HepG2 (cell line): ENCODE results near the gene ERBB4. TPM values are rescaled to one million over a fixed set of nuclear protein-coding genes. Genes with fewer than 3 reads are reported as not detected.
A peak's percentile ranks its signal among the peaks of the same experiment; 100 is the strongest.

ENCODE experiments used
- ATAC-seq: fragments of 200-7000 bp; cut with Tn5 transposase; 3 replicates; pipeline ENCODE4 v1.9.1; 2020; ENCODE audit warnings: mild to moderate bottlenecking, moderate library complexity
- BruUV-seq: library from RNA; stranded (reverse); fragments of 400-500 nt; replicated peaks from 2 replicates; lab custom pipeline; 2021; lab: Mats Ljungman, UMichigan
- CTCF ChIA-PET: fragments of 300-600 bp; formaldehyde crosslinking; extraction: SDS; loops from one replicate; lab custom pipeline; 2021; ENCODE audit warnings: low total read pairs, inconsistent platforms, low intra/inter-chr PET ratio; lab: Yijun Ruan, JAX
- POLR2A ChIA-PET: fragments of 350-600 bp; sonication (Branson Sonifier 250); formaldehyde crosslinking; loops from one replicate; lab custom pipeline; 2020; ENCODE audit warnings: antibody characterized with exemption, inconsistent platforms; lab: Yijun Ruan, JAX
- DNase-seq: peaks from one replicate; pipeline ENCODE4 v3.0.0-alpha.2; 2015; ENCODE audit warnings: low spot score
- FAIRE-seq: peaks from 3 replicates; lab custom pipeline; 2011; peaks lifted over from hg19 to GRCh38; lab: Jason Lieb, UNC
- H2AFZ ChIP-seq: one replicate; pipeline ENCODE4 v1.6.1; 2011; ENCODE audit warnings: low read length, inconsistent platforms
- H3K27ac ChIP-seq: fragments of 300-600 bp; 3 replicates; pipeline ENCODE4 v1.8.0; 2011; ENCODE audit warnings: mixed run types, mild to moderate bottlenecking, mixed read lengths, low read length, inconsistent platforms; ENCODE audit not compliant: insufficient read depth; ENCODE audit errors: extremely low read length
- H3K27me3 ChIP-seq, 2 experiments: fragments of 200-600 bp in 1 of 2; 2 replicates in 1 of 2; 3 replicates in 1 of 2; pipeline versions ENCODE4 v1.6.0 to v1.8.0; 2011; ENCODE audit warnings: low read length in 2 of 2, mild to moderate bottlenecking in 2 of 2, moderate library complexity in 2 of 2, inconsistent platforms in 1 of 2; ENCODE audit not compliant: insufficient read depth in 2 of 2, control insufficient read depth in 1 of 2
- H3K36me3 ChIP-seq, 2 experiments: fragments of 200-600 bp in 1 of 2; replicated peaks in 1 of 2; 2 replicates in 1 of 2; 3 replicates in 1 of 2; pipeline versions ENCODE4 v1.5.1 to v1.8.0; 2011; ENCODE audit warnings: low read length in 2 of 2, inconsistent platforms in 1 of 2; ENCODE audit not compliant: insufficient read depth in 2 of 2, control insufficient read depth in 1 of 2
- H3K4me1 ChIP-seq: 2 replicates; pipeline ENCODE4 v1.5.1; 2012; ENCODE audit warnings: low read length, inconsistent platforms; ENCODE audit not compliant: insufficient read depth
- H3K4me2 ChIP-seq: 2 replicates; pipeline ENCODE4 v1.6.0; 2011; ENCODE audit warnings: low read depth, low read length, inconsistent platforms
- H3K4me3 ChIP-seq, 3 experiments: fragments of 200-600 bp in 1 of 3; sonication (generic), shearing (Covaris generic) in 1 of 3; replicated peaks in 1 of 3; 2 replicates each; pipeline ENCODE4 v1.5.1; 2011 to 2016; ENCODE audit warnings: low read length in 3 of 3, inconsistent platforms in 2 of 3, low read depth in 2 of 3, mild to moderate bottlenecking in 2 of 3, control low read depth in 1 of 3, mixed read lengths in 1 of 3; ENCODE audit not compliant: insufficient read depth in 1 of 3
- H3K79me2 ChIP-seq: one replicate; pipeline ENCODE4 v1.6.1; 2011; ENCODE audit warnings: low read length, inconsistent platforms; ENCODE audit not compliant: insufficient read depth
- H3K9ac ChIP-seq: 2 replicates; pipeline ENCODE4 v1.6.0; 2011; ENCODE audit warnings: mild to moderate bottlenecking, low read depth, low read length, inconsistent platforms; ENCODE audit not compliant: insufficient read depth
- H3K9me3 ChIP-seq: 2 replicates; pipeline ENCODE4 v1.5.1; 2012; ENCODE audit warnings: mild to moderate bottlenecking, low read length
- H4K20me1 ChIP-seq: 2 replicates; pipeline ENCODE4 v1.6.0; 2011; ENCODE audit warnings: inconsistent platforms, mild to moderate bottlenecking, low read length, moderate library complexity; ENCODE audit not compliant: insufficient read depth
- ARNTL ChIP-seq: sonication (generic); formaldehyde crosslinking; IDR thresholded peaks from 2 replicates; pipeline ENCODE4 v1.4.0; 2020; ENCODE audit warnings: mild to moderate bottlenecking, missing genetic modification reagents
- CHD2 ChIP-seq: IDR thresholded peaks from 2 replicates; pipeline ENCODE4 v1.6.1; 2011; ENCODE audit warnings: low read depth, low read length, improper control_type of control experiment
- ESRRA ChIP-seq: sonication (generic); formaldehyde crosslinking; IDR thresholded peaks from 2 replicates; pipeline ENCODE4 v1.5.1; 2020; ENCODE audit warnings: mild to moderate bottlenecking, low read depth, missing genetic modification reagents
- FOXP1 ChIP-seq, 2 experiments: fragments of 450-650 bp in 1 of 2; IDR thresholded peaks; 2 replicates each; pipeline ENCODE4 v1.6.1; 2017 to 2018; ENCODE audit warnings: antibody characterized with exemption in 1 of 2
- GMEB1 ChIP-seq: sonication (generic); formaldehyde crosslinking; IDR thresholded peaks from 2 replicates; pipeline ENCODE4 v1.5.1; 2020; ENCODE audit warnings: missing genetic modification reagents, mild to moderate bottlenecking, borderline replicate concordance
- MAFF ChIP-seq: IDR thresholded peaks from 2 replicates; pipeline ENCODE4 v1.6.1; 2011; ENCODE audit warnings: low read depth, low read length, improper control_type of control experiment
- MAFK ChIP-seq, 2 experiments: IDR thresholded peaks in 1 of 2; conservative IDR thresholded peaks in 1 of 2; 2 replicates each; pipeline ENCODE4 v1.6.1; 2011; ENCODE audit warnings: improper control_type of control experiment in 2 of 2, low read length in 2 of 2
- MTERF4 ChIP-seq: sonication (generic); formaldehyde crosslinking; IDR thresholded peaks from 2 replicates; pipeline ENCODE4 v1.8.0; 2023; ENCODE audit warnings: mild to moderate bottlenecking, missing genetic modification reagents
- SMAD3 ChIP-seq: sonication (generic); formaldehyde crosslinking; IDR thresholded peaks from 2 replicates; pipeline ENCODE4 v1.4.0; 2020; ENCODE audit warnings: missing genetic modification reagents
- TMF1 ChIP-seq: sonication (generic); formaldehyde crosslinking; IDR thresholded peaks from 2 replicates; pipeline ENCODE4 v1.8.1; 2022; ENCODE audit warnings: low read depth, missing genetic modification reagents
- ZNF225 ChIP-seq: sonication (generic); formaldehyde crosslinking; IDR thresholded peaks from 2 replicates; pipeline ENCODE4 v1.4.0; 2020; ENCODE audit warnings: mild to moderate bottlenecking, missing genetic modification reagents
- ZNF235 ChIP-seq: sonication (generic); formaldehyde crosslinking; IDR thresholded peaks from 2 replicates; pipeline ENCODE4 v1.8.1; 2023; ENCODE audit warnings: mild to moderate bottlenecking, missing genetic modification reagents, borderline replicate concordance
- ZNF253 ChIP-seq: sonication (generic); formaldehyde crosslinking; IDR thresholded peaks from 2 replicates; pipeline ENCODE4 v1.8.0; 2022; ENCODE audit warnings: mild to moderate bottlenecking, missing genetic modification reagents, borderline replicate concordance
- ZNF639 ChIP-seq: conservative IDR thresholded peaks from 2 replicates; pipeline ENCODE4 v1.6.1; 2018; ENCODE audit warnings: missing genetic modification reagents
- ZNF672 ChIP-seq: sonication (generic); formaldehyde crosslinking; IDR thresholded peaks from 2 replicates; pipeline ENCODE4 v1.8.1; 2022; ENCODE audit warnings: missing genetic modification reagents
- ZNF878 ChIP-seq: sonication (generic); formaldehyde crosslinking; IDR thresholded peaks from 2 replicates; pipeline ENCODE4 v1.8.1; 2023; ENCODE audit warnings: mild to moderate bottlenecking, missing genetic modification reagents, moderate library complexity
- WGBS: methylation state at CpG from one replicate; pipeline ENCODE4 v1.1.6; 2017; ENCODE audit warnings: low lambda C conversion rate; 5-methylcytosine and 5-hydroxymethylcytosine counted together
- in situ Hi-C: cut with HindIII; loops from 2 replicates; pipeline ENCODE4 v1.10.0; 2017; ENCODE audit warnings: low pct_unique_long_range_greater_than_20kb; ENCODE audit not compliant: extremely low pct_ligation_motif_present
- intact Hi-C: fragments of 100-400 bp; cut with micrococcal nuclease; formaldehyde crosslinking; loops from one replicate; pipeline ENCODE4 v1.10.0; 2022; ENCODE audit not compliant: unreplicated experiment
- polyA plus RNA-seq, 8 experiments: library from polyadenylated mRNA; depleted of rRNA in 3 of 8; stranded (reverse) in 7 of 8; unstranded in 1 of 8; fragments of >200 nt; fragmentation: Illumina TruSeq in 4 of 8; extraction: Trizol in 4 of 8; gene quantifications; 2 replicates each; pipeline versions ENCODE4 v1.2.1 to v1.2.3, GENCODE V29; 2011 to 2016; ENCODE audit warnings: low read depth in 4 of 8, missing spikeins in 1 of 8, mixed read lengths in 1 of 8; ENCODE audit not compliant: insufficient read depth in 1 of 8
- total RNA-seq, 5 experiments: library from RNA; depleted of rRNA; stranded (reverse); fragments of >200 nt; fragmentation: Illumina TruSeq; extraction: Trizol; gene quantifications; 2 replicates each; pipeline ENCODE4 v1.2.3, GENCODE V29; 2016; ENCODE audit warnings: low read depth in 1 of 5

Gene ERBB4
- total and polyA plus RNA-seq, 2 of the 13 experiments (the other 11 are each of a cell fraction or from before 2014, with no cell fraction given), result not detected

- H3K27ac ChIP-seq, result no peak overlapping the region
- ATAC-seq, result no peak
- no peak overlapping the region for H3K4me2 ChIP-seq
- intact Hi-C loops, result no loop called here
- H3K36me3 ChIP-seq, result no peaks in the 10 kb centered on the region
- 4% methylated on average over 3 of the region's 3 CpGs for WGBS
- no peaks in the 10 kb centered on the region for H4K20me1 ChIP-seq
- BruUV-seq, result no TSS peak
- H3K4me1 ChIP-seq, result no peaks in the 10 kb centered on the region
- no peaks in the 10 kb centered on the region for H3K27me3 ChIP-seq
- no peak for TF ChIP-seq SMAD3 (CRISPR knock-in tag)
- TF ChIP-seq, all 625 proteins: peak for 0
- ChIA-PET POLR2A (no interaction called here), CTCF (no interaction called here)
- DNase-seq (no peak), FAIRE-seq (no peak)
- no peak overlapping the region for H3K4me3 ChIP-seq
- in situ Hi-C loops, result no loop called here
- H2AFZ ChIP-seq, result no peak overlapping the region
- no peak overlapping the region for H3K9ac ChIP-seq
- no peaks in the 10 kb centered on the region for H3K79me2 ChIP-seq
- no peaks in the 10 kb centered on the region for H3K9me3 ChIP-seq
These were observed 226.7 kb downstream of the ERBB4 start for GRCh38 chr2:212311807-212312404.

DNA sequence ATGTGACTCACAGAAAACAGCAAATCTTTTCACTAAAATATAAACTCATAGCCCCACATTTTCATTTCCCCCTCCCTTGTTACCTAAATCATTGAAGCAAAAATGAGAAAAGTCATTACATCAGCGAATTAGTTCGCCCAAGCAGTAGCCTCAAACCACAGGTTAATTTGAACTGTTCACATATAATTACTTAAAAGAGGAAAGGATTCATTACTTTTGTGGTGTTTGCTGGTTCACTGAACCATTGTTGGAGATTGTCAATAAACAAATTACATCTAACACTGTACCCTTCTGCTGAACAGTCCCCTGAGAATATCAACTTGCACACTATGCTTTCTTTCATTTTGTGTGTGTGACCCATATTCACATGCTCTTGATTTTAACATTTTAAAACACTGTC lies 238.7 kb downstream of the ERBB4 start:
- no peaks in the 10 kb centered on the region for H3K9me3 ChIP-seq
- TF ChIP-seq ZNF235 (CRISPR knock-in tag) (no peak), GMEB1 (CRISPR knock-in tag) (no peak), ZNF672 (CRISPR knock-in tag) (no peak), MAFK (conservative IDR thresholded peaks at IDR 0.05 in 1 of 2, IDR thresholded peaks at IDR 0.05 in 1 of 2; ENCODE audit: low read length in 2 of 2) (peak; percentile 48 to 68), ZNF639 (no peak), ZNF878 (CRISPR knock-in tag) (no peak), ARNTL (no peak), ESRRA (CRISPR knock-in tag) (no peak), TMF1 (no peak), MAFF (peak; percentile 40), ZNF225 (no peak), MTERF4 (CRISPR knock-in tag) (no peak), FOXP1 (IDR thresholded peaks at IDR 0.05) (no peak), FOXP1 (CRISPR knock-in tag; IDR thresholded peaks at IDR 0.05) (no peak), ZNF253 (no peak), CHD2 (no peak)

More for the DNA sequence above, 238.7 kb downstream of the ERBB4 start:
- Histone ChIP-seq H3K4me1 (no peaks in the 10 kb centered on the region), H3K4me2 (no peak overlapping the region), H3K79me2 (no peaks in the 10 kb centered on the region), H3K4me3 (no peak overlapping the region), H3K36me3 (no peaks in the 10 kb centered on the region), H3K27ac (no peak overlapping the region), H3K27me3 (no peaks in the 10 kb centered on the region), H4K20me1 (no peaks in the 10 kb centered on the region), H2AFZ (no peak overlapping the region), H3K9ac (no peak overlapping the region)
- DNase-seq (no peak), FAIRE-seq (no peak), ATAC-seq (no peak)
- intact Hi-C loops (no loop called here), in situ Hi-C loops (no loop called here)
- BruUV-seq, result no TSS peak
- ChIA-PET POLR2A (no interaction called here), CTCF (no interaction called here)
- 0% methylated on average over 2 of the region's 2 CpGs for WGBS
